GM18951 (cell line): ENCODE data around the gene CINP.
"Not testable (repeated sequence)": the region's sequence is repeated elsewhere in the genome, so short reads cannot be mapped to it uniquely, and the experiment has no call there.

Experiments used
- POLR2A ChIP-seq: IDR thresholded peaks from 4 replicates; pipeline ENCODE4 v1.6.1; 2011; ENCODE audit warnings: mild to moderate bottlenecking; ENCODE audit not compliant: insufficient read length, insufficient read depth; ENCODE audit errors: extremely low read depth
- in situ Hi-C: fragments of 300-500 bp; cut with MboI; formaldehyde crosslinking; loops from one replicate; pipeline ENCODE4 v1.12.0; 2022; ENCODE audit warnings: low sequenced_read_pairs, mixed read lengths, inconsistent platforms; ENCODE audit not compliant: unreplicated experiment

Gene CINP

DNA sequence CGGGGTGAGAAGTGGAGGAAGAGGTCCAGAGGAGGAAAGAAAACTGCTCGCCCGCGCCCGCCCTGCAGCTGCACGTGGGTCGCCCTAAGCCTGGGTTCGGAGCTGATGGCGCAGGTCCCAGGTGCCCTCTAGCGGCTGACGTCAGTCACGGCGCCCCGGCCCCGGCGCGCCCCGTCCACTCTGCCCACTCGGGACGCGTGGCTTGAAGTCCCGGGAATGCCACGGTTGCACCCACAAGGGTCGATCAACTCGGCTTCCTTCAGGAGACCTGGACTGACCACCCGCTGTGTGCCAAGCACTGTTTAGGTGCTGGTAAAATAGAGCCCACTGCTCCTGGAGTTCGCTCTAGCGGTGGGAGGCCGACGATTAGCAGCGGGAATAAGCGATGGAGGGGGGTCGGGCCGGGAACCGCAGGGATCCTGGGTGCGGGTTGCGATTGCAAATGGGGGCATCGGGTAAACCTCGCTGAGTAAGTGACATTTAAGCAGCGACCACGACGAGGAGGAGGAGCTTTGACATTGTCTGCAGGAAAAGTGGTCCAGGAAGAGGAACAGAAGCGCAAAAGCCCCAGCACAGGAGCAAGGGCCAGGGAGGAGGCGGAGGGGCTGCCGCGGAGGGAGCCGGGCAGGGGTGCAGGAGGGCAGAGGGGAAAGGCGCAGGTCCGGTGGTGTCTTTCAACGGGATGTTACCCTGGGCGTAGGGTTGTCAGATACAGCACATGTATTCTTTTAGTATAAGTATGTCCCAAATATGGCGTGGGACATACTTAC is 48.3 kb downstream of the CINP start:
- TF ChIP-seq POLR2A, result no peak
- in situ Hi-C loops, result loop anchor here (10.0 to 25.0 kb wide), 2 partner anchors 350 to 552 kb away; partner anchors contain the start of genes DYNC1H1 and PPP2R5C

DNA sequence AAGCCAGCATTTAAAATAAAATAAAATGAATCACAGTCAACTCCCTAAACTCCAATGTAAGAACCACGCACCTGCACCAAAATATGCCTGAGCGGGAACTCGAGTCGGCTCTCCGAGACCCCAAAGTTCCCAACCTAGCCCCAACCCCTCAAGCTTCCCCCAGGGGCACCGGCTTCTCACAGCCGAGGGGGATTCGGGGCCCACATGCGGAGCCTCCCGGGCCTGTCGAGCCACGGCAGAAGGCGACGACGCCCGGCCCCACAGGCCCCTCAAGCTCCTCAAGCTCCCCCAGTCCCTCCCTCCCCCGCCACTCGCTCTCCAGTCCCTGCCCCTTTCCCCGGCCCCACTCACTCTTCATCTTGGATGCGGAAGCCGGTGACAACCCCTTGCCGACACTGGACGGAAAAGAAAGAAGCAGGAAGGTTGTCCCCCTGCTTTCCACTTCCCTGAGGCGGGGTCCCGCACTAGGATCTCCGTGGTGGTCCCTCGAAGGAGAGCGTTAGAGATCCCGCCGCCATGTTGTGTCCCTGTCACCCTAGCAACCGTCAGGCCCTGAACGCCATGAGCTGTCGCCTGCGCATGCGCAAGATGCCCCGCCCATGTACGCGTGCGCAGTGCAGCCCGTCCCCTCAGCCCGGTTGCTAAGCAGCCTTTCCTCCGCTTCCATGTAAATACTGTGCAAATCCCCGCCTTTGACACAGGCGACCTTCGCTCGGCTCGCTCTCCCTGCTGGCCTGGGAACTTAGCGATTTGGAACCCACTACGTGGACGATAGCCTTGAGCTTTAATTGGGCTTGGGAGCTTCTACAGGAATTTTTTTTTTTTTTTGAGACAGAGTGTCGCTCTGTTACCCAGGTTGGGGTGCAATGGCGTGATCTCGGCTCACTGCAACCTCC is 57.8 kb downstream of the CINP start, which contains the start of gene MOK:
TSS of gene MOK (minus strand) at position 554 of the 896 bp plus-strand sequence. CDS start at position 358, 196 bp downstream.
- in situ Hi-C loops, result loop anchor here (25.0 kb wide), 1 partner anchor 543 kb away; the partner anchor contains the start of gene PPP2R5C
- TF ChIP-seq POLR2A, result peak; percentile 23

DNA sequence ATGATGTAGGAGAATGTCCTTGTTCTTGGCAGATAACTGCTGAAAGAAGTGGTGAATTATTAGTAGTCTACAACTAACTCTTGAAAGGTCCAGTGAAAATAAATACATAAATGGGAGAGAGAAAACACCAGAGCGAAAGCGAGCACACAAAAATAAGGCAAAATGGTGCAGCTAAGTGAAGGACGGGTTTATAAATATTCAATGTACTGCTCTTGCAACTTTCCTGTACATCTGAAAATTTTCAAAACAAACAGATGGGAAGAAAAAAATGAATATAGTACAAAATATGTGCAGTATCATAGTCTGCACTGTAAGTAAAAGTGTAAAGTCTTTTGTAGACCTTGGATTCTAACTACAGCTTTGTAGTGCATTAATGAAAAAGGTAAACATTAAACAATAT is 59.0 kb downstream of the CINP start:
- in situ Hi-C loops, result loop anchor here (25.0 kb wide), 1 partner anchor 541 kb away; the partner anchor contains the start of gene PPP2R5C
- no peak for TF ChIP-seq POLR2A

DNA sequence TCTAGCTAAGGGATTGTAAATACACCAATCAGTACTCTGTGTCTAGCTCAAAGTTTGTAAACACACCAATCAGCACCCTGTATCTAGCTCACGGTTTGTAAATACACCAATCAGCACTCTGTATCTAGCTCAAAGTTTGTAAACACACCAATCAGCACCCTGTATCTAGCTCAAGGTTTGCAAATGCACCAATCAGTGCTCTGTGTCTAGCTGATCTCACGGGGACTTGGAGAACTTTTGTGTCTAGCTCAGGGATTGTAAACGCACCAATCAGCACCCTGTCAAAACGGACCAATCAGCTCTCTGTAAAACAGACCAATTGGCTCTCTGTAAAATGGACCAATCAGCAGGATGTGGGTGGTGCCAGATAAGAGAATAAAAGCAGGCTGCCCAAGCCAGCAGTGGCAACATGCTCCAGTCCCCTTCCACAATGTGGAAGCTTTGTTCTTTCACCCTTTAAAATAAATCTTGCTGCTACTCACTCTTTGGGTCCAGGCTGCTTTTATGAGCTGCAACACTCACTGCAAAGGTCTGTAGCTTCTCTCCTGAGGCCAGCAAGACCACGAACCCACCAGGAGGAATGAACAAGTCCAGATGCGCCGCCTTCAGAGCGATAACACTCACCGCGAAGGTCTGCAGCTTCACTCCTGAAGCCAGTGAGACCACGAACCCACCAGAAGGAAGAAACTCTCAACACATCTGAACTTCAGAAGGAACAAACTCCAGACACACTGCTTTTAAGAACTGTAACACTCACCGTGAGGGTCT is 64.2 kb downstream of the CINP start:
- in situ Hi-C loops, result not testable (repeated sequence)
